ENCODE results near the gene FKBP3. TPM values are rescaled to one million over a fixed set of nuclear protein-coding genes. Genes with fewer than 3 reads are reported as not detected.

FKBP3 gene
- total RNA-seq, 2 donors from 2014 or later, result 153 to 188 TPM

DNA sequence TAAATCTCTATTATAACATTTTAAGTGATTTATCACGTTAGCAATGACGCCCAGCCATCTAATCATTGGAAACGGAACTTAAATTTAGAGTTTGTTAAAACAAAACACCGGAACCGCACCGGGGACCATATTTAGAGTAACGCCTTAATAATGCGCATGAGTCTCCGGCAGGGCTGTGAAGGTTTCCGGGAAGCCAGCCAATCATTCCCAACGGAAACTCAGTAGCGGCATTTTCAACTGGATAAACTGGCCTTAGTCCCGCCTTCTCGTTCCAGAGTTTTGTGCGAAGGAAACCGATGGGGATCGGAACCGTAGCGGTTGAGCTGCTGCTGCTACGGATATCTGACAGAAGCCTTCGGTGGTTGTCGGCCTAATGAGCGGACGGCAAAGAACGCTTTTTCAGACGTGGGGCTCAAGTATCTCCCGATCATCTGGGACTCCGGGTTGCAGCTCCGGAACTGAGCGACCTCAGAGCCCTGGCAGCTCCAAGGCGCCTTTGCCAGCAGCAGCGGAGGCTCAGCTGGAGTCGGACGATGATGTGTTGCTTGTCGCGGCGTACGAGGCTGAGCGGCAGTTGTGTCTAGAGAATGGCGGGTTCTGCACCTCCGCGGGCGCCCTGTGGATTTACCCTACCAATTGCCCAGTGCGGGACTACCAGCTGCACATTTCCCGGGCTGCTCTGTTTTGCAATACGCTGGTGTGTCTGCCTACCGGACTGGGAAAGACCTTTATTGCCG is 1.5 kb upstream of the FKBP3 start, which contains the start of gene FANCM:
Gene FANCM (plus strand): TSS at position 272 of the 737 bp plus-strand sequence. CDS start 102 bp downstream, at position 374.
- Mint-ChIP-seq H3K4me3 (peak within 1 kb of the TSS; percentile 97), H3K4me1 (peaks cover 22% of the 10 kb centered on the region), H3K27me3 (ENCODE audit: insufficient read depth) (no peaks in the 10 kb centered on the region), H3K36me3 (ENCODE audit: low read depth) (peaks cover 6% of the 10 kb centered on the region), H3K9me3 (no peaks in the 10 kb centered on the region), H3K27ac (peak within 1 kb of the TSS; percentile 97)
- Histone ChIP-seq H3K4me1 (ENCODE audit: control insufficient read depth, insufficient read depth, low read length) (no peaks in the 10 kb centered on the region), H3K27me3 (ENCODE audit: control insufficient read depth, insufficient read depth, low read length, poor library complexity, severe bottlenecking) (no peaks in the 10 kb centered on the region), H3K9ac (ENCODE audit: extremely low read depth, low read length, poor library complexity, severe bottlenecking) (peak within 1 kb of the TSS; percentile 89), H3K9me3 (ENCODE audit: control insufficient read depth, low read length) (no peaks in the 10 kb centered on the region), H3K4me3 (ENCODE audit: low read length) (peak within 1 kb of the TSS; percentile 99), H3K36me3 (ENCODE audit: control insufficient read depth, insufficient read depth, low read length) (no peaks in the 10 kb centered on the region), H3K27ac (ENCODE audit: low read depth, low read length) (peak within 1 kb of the TSS; percentile 77)
- 0 to 1% methylated on average over 41 to 48 of the region's 48 CpGs for WGBS, 2 experiments (ENCODE audit: insufficient coverage in 1 of 2, insufficient read length in 1 of 2)
- TF ChIP-seq, protein P1, sequence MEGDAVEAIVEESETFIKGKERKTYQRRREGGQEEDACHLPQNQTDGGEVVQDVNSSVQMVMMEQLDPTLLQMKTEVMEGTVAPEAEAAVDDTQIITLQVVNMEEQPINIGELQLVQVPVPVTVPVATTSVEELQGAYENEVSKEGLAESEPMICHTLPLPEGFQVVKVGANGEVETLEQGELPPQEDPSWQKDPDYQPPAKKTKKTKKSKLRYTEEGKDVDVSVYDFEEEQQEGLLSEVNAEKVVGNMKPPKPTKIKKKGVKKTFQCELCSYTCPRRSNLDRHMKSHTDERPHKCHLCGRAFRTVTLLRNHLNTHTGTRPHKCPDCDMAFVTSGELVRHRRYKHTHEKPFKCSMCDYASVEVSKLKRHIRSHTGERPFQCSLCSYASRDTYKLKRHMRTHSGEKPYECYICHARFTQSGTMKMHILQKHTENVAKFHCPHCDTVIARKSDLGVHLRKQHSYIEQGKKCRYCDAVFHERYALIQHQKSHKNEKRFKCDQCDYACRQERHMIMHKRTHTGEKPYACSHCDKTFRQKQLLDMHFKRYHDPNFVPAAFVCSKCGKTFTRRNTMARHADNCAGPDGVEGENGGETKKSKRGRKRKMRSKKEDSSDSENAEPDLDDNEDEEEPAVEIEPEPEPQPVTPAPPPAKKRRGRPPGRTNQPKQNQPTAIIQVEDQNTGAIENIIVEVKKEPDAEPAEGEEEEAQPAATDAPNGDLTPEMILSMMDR (conservative IDR thresholded peaks at IDR 0.05), result no peak
- DNase-seq, result peak; percentile 96

- no peak for DNase-seq
- TF ChIP-seq, protein P1 (conservative IDR thresholded peaks at IDR 0.05), result no peak
- Mint-ChIP-seq H3K36me3 (ENCODE audit: low read depth) (peaks cover 2% of the 10 kb centered on the region), H3K4me3 (peak overlapping the region; percentile 97), H3K27me3 (ENCODE audit: insufficient read depth) (no peaks in the 10 kb centered on the region), H3K27ac (peak overlapping the region; percentile 97), H3K9me3 (no peaks in the 10 kb centered on the region), H3K4me1 (peaks cover 22% of the 10 kb centered on the region)
- Histone ChIP-seq H3K4me1 (ENCODE audit: control insufficient read depth, insufficient read depth, low read length) (no peaks in the 10 kb centered on the region), H3K36me3 (ENCODE audit: control insufficient read depth, insufficient read depth, low read length) (peaks cover 6% of the 10 kb centered on the region), H3K27ac (ENCODE audit: low read depth, low read length) (peak overlapping the region; percentile 60), H3K9ac (ENCODE audit: extremely low read depth, low read length, poor library complexity, severe bottlenecking) (peak overlapping the region; percentile 89), H3K4me3 (ENCODE audit: low read length) (peak overlapping the region; percentile 99), H3K27me3 (ENCODE audit: control insufficient read depth, insufficient read depth, low read length, poor library complexity, severe bottlenecking) (no peaks in the 10 kb centered on the region), H3K9me3 (ENCODE audit: control insufficient read depth, low read length) (no peaks in the 10 kb centered on the region)
- WGBS, 2 experiments (ENCODE audit: insufficient coverage in 1 of 2, insufficient read length in 1 of 2), result 0 to 3% methylated on average over 3 to 4 of the region's 7 CpGs
These were observed 875 bp upstream of the FKBP3 start for GRCh38 chr14:45135156-45135555.

DNA sequence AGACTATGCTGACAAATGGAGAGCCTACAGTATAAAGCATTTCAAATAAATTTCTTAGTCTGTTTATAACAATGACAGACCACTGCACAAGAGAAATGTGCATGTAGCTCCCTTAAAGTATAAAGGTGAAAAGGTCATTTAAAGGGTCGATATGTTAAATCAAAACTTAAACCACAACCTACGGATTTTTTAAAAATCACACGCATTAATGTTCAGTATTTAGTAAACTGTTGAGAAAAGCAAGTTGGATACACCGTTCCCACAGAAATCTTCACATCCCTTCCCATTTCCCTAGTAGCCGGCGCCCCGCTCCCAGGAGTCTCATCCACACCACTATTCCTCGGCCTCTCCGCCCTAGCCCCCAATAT is 614 bp downstream of the FKBP3 start:
- TF ChIP-seq, protein P1 (conservative IDR thresholded peaks at IDR 0.05), result no peak
- Histone ChIP-seq H3K9me3 (ENCODE audit: control insufficient read depth, low read length) (no peaks in the 10 kb centered on the region), H3K27ac (ENCODE audit: low read depth, low read length) (peak overlapping the region; percentile 96), H3K36me3 (ENCODE audit: control insufficient read depth, insufficient read depth, low read length) (peaks cover 21% of the 10 kb centered on the region), H3K27me3 (ENCODE audit: control insufficient read depth, insufficient read depth, low read length, poor library complexity, severe bottlenecking) (no peaks in the 10 kb centered on the region), H3K4me1 (ENCODE audit: control insufficient read depth, insufficient read depth, low read length) (peaks cover 3% of the 10 kb centered on the region), H3K4me3 (ENCODE audit: low read length) (peak overlapping the region; percentile 99), H3K9ac (ENCODE audit: extremely low read depth, low read length, poor library complexity, severe bottlenecking) (peak overlapping the region; percentile 89)
- Mint-ChIP-seq H3K27ac (peak overlapping the region; percentile 100), H3K36me3 (ENCODE audit: low read depth) (peaks cover 4% of the 10 kb centered on the region), H3K27me3 (ENCODE audit: insufficient read depth) (no peaks in the 10 kb centered on the region), H3K9me3 (no peaks in the 10 kb centered on the region), H3K4me1 (peaks cover 22% of the 10 kb centered on the region), H3K4me3 (peak overlapping the region; percentile 97)
- WGBS, 2 experiments (ENCODE audit: insufficient coverage in 1 of 2, insufficient read length in 1 of 2), result 3% methylated on average over 6 of the region's 9 CpGs; no CpG with 5 or more reads in 1 of the 2 experiments
- no peak for DNase-seq

Measured in endodermal cell (in vitro differentiated cells).